ENCODE measurements around the gene CENPU.

CENPU gene

DNA sequence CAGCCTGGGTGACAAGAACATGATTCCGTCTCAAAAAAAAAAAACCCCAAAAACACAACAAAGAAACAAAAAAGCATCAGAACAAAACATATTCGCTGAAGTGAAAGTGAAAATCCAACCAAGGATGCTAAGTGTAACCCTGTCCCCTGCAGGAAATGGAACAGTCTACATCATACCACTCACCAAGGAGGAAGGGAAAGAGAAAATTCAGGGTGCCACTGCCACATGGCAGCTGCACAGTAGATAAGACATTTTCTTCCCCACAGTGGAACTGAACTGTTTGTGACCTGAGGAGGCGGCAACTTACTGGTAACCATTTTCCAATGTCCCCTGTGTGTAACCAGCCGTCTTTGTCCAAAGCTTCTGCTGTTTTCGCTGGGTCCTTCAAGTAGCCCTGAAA, 28.2 kb upstream of the CENPU start:
- DNase-seq (ENCODE audit: extremely low read depth, low read depth), result no peak
- TF ChIP-seq, protein P1, sequence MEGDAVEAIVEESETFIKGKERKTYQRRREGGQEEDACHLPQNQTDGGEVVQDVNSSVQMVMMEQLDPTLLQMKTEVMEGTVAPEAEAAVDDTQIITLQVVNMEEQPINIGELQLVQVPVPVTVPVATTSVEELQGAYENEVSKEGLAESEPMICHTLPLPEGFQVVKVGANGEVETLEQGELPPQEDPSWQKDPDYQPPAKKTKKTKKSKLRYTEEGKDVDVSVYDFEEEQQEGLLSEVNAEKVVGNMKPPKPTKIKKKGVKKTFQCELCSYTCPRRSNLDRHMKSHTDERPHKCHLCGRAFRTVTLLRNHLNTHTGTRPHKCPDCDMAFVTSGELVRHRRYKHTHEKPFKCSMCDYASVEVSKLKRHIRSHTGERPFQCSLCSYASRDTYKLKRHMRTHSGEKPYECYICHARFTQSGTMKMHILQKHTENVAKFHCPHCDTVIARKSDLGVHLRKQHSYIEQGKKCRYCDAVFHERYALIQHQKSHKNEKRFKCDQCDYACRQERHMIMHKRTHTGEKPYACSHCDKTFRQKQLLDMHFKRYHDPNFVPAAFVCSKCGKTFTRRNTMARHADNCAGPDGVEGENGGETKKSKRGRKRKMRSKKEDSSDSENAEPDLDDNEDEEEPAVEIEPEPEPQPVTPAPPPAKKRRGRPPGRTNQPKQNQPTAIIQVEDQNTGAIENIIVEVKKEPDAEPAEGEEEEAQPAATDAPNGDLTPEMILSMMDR (IDR thresholded peaks at IDR 0.05; ENCODE audit: low read depth, low read length), result no peak

DNA sequence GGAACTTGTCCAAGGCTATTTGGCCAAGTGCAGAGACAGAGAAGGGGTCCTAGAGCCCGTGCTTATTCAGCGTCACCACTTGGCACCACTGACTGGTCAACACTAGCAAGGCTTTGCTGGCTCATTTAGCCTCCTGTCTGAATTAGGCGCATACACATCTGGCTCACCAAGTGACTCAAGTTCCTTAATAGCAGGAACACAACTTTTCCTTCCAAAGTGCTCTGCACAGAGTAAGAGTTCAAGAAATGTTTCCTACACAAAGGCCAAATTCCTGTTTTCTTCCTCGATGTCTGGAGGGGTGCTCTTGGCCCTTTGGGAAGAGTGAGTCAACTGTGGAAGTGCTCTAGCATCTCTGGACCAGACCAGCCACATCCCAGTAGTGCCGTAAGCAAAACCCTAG, 26.8 kb upstream of the CENPU start:
- TF ChIP-seq, protein P1 (IDR thresholded peaks at IDR 0.05; ENCODE audit: low read depth, low read length), result no peak
- DNase-seq (ENCODE audit: extremely low read depth, low read depth), result no peak

DNA sequence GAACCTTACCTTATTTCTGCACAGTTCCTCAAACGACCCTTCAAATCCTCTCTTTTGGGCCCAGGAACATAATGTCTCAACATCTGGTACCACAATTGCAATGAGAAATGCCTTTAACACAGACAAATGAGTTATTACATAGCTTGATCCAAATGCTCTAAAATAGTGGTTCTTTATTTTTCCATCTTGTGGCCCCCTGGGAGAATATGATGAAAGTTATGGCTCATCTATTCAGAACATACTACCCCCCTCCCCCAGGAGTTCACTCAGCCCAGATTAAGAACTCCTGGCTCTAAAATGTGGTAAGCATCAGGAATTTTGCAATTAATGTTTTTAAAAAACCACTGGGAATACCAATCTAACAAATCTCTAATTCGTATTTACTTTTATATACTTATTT, 23.9 kb upstream of the CENPU start:
- DNase-seq (ENCODE audit: extremely low read depth, low read depth), result no peak
- TF ChIP-seq, protein P1 (IDR thresholded peaks at IDR 0.05; ENCODE audit: low read depth, low read length), result no peak

DNA sequence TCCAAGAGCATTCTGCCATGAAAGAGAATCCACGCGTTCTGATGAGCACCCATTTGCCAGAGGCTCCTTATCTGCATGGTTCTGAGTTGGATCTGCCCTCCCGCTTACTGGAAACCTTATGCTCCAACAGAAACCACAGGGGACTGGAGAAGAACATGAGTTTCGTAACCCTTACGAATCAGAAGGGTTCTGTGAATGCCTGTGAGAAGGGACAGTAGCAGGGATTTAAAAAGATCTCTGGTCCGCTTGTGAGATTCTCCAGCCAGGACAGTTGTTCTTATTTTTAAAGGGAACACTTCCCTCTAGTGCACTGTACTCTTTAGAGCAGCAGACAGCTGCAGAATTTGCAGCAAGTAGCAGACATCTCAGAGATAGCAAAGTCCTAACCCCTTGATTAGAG, 22.5 kb upstream of the CENPU start:
- TF ChIP-seq, protein P1 (IDR thresholded peaks at IDR 0.05; ENCODE audit: low read depth, low read length), result no peak
- no peak for DNase-seq (ENCODE audit: extremely low read depth, low read depth)

DNA sequence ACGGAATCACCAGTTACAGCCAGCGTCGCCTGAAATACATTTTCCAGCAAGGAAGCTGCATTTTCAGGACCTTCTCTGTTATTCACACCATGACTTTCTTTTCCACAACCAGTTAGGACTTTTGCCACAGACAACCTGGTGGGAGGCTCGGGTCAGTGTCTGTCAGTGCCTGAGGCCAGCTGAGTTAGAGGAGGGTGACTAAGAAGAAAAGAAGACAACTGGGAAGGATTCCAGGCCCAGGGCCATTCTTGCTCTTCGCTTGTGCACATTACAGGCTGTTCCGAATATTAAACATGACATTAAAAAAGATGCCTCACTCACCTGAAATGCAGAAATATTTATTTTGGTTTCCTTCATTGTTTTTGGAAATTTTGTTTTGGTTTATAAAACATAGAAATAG, 21.4 kb upstream of the CENPU start:
- DNase-seq (ENCODE audit: extremely low read depth, low read depth), result no peak
- TF ChIP-seq, protein P1 (IDR thresholded peaks at IDR 0.05; ENCODE audit: low read depth, low read length), result no peak

DNA sequence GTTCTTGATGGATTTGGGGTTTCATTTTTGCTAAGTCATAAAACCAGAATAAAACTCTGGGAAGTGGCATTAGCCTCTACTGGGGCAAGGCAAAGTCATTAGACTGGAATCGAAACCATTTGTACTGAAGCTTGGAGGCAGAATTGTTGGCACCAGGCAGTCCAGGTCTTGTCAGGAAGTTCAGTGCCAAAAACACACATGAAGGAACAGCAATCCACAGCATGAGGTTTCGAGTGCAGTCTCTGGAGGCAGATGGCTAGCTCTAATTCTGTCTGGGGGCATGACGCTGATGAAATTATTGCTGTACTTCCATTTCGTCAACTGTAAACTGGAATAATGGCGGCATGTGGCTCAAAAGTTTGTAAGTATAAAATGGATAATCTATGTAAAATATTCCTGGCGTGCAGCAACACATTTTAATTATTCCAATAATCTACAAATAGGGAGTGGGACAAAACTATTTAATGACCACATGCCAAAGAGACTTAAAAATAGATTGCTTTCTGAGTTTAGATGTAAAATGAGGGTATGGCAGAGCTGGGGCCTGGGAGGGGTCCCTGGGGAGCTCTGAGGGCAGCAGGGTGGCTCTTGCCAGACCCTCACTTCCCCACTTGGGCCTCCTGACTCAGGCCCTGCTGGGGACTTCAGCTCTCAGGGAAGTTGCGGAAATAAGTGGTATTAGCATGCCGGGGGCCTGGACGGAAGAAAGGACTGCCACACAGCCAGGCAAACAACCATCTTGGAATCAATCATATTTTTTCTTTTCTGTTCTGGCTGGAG, 18.8 kb upstream of the CENPU start:
- no peak for DNase-seq (ENCODE audit: extremely low read depth, low read depth)
- TF ChIP-seq, protein P1 (IDR thresholded peaks at IDR 0.05; ENCODE audit: low read depth, low read length), result no peak

DNA sequence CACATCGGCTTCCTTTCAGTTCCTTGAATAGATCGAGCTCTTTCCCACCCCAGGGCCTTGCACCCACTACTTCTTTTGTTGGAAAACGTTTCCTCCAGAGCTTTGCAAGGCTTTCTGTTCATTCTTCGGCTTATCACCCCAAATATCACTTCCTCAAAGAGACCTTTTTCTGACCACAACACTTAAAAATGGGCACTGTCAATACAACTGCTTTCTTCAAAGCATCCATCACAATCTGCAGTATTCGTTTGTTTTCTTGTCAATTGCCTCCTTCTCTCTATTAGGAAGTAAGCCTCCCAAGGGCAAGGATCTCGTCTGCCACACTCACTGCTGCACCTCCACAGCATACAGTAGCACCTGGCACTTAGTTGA, 17.7 kb upstream of the CENPU start:
- TF ChIP-seq, protein P1 (IDR thresholded peaks at IDR 0.05; ENCODE audit: low read depth, low read length), result no peak
- no peak for DNase-seq (ENCODE audit: extremely low read depth, low read depth)

Data from AG09319 (cell line).